ENCODE data around the gene WFS1. TPM values are rescaled to one million over a fixed set of nuclear protein-coding genes. Genes with fewer than 3 reads are reported as not detected.
A peak's percentile ranks its signal among the peaks of the same experiment; 100 is the strongest.

Gene WFS1
- total RNA-seq, 1 experiment from 2014 or later: 11.9 TPM

DNA sequence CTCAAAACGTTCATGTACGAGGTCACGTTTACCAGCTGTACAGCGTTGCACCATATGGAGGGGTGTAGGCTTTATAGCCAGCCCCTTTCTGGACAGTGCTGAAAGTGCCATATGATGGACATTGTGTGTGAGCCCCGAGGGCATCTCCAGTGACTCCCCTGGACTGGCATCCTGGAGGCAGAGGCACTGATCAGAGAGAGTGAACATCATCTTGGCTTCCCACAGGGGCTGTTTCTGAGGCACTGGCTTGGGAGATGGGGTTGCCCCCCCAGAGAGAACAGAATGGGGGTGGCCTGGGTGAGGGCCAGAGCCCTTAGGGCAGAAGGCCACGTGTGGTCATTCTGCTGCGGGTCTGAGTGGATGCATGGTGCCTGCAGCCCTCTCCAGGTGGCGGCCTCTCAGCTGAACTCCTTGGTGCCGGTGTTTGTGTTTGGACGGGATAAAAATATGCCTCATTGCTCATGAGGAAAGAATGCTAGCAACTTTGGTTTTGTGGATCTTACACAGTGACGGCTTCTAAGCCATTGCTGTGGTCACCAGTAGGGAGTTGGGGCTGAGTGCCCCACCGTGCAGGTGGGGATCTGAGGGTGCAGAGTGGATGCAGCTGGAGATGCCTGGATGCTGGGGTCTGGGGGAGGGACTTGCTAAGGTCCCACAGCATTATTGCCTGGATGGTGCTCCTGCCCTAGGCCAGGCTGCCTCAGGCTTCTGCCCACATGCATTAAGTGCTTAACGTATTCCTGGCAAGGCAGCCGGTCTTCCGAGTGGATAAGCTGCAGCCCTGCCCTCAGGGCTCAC is 3.4 kb downstream of the WFS1 start:
- DNase-seq (ENCODE audit: low read depth): peak; percentile 73
- in situ Hi-C loops (cut with HindIII; ENCODE audit: low pct_unique_long_range_greater_than_20kb, low sequenced_read_pairs): no loop called here

DNA sequence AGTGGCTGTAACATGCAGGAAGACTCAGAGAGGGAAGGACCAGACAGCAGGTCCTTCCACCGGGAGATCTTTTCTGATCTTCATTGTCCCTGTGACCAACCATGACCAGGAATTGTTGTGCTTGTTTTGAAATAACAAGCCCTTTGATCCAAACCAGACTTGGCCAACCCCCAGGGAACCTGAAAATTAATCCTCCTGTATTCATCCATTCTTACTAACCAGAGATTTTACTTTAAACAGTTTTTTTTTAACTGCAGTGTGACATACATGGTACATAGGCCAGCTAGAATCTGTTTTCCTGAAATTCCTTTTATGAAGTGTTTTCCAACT is 4.0 kb downstream of the WFS1 start:
- in situ Hi-C loops (cut with HindIII; ENCODE audit: low pct_unique_long_range_greater_than_20kb, low sequenced_read_pairs): no loop called here
- no peak for DNase-seq (ENCODE audit: low read depth)

DNA sequence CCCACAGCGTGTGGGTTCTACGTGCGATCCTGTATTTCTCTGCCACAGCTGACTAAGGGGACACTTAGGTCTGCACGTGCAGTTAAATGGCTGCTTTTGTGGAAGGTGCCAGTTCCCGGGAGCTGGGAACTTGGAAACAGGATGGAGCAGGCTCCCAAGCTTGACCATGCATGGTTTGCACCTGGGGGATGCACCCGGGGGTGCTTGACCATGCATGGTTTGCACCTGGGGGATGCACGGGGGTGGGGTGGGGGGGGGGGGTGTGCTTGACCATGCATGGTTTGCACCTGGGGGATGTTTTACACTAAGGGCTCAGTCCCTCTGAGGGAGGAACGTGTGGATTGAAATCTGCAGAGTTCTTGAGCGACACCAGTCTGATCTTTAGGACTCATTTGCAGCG is 5.7 kb downstream of the WFS1 start:
- in situ Hi-C loops (cut with HindIII; ENCODE audit: low pct_unique_long_range_greater_than_20kb, low sequenced_read_pairs): no loop called here

DNA sequence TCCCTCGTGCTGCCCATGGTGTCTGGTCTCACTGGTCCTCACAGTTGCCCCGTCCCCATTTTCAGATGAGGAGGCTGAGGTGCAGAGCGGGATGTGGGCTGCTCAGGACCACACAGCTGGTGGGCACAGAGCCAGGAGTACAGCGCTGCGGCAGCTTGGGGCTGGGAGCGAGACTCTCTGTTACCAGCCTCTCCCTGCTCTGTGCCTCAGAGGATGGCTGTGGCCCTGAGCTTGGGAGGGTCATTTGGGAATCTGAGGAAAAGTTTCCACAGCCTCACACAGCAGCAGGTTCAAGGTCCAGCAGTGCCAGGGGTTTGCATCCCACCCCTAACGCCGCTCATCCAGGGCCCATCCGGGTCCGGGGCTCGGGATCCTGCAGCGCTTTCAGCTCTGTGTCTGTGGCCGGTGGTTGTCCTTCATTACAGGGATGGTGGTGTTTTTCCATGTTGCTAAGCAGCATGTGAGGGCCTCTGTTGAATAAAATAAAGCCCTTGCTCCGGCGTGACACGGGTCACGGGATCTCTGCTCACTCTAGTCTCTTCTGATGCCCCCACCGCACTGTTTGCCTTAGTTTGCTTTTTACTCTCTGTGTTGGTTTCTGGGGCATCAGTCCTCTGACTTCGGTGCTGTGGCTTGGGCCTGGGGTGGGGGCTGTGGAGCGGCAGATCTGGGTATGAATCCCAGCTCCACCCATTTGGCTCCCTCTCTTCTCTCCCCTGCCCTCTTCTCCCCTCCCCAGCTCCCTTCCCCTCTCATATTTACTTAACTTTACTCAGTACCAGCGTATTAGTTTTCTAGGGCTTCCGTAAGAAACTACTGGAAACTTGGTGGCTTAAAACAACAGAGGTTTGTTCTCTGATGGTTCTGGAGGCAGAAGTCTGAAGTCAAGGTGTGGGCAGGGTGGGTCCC is 6.5 kb downstream of the WFS1 start:
- in situ Hi-C loops (cut with HindIII; ENCODE audit: low pct_unique_long_range_greater_than_20kb, low sequenced_read_pairs): no loop called here
- no peak for DNase-seq (ENCODE audit: low read depth)

More for the DNA sequence above, 5.7 kb downstream of the WFS1 start:
- no peak for DNase-seq (ENCODE audit: low read depth)

DNA sequence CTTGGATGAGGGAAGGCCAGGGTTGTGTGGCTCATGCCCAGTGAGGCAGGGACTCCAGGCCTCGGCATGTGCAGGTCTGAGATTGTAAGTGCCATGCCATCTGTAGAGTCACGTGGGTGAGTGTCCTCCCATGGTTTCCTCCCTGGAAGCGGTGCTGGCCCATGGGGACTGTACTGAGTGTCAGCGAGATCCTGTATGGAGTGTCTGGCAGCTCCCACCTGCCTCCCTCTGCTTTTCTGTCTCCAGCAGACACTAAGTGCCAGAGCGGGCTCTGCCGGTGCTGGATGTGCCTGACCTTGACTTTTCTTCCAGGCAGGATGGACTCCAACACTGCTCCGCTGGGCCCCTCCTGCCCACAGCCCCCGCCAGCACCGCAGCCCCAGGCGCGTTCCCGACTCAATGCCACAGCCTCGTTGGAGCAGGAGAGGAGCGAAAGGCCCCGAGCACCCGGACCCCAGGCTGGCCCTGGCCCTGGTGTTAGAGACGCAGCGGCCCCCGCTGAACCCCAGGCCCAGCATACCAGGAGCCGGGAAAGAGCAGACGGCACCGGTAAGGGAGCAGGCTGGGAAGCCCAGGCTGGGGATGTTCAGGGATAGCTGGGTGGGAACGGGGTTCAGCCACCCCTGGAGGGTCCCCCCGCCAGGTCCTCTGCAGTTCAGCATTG is 7.6 kb downstream of the WFS1 start:
- no peak for DNase-seq (ENCODE audit: low read depth)
- in situ Hi-C loops (cut with HindIII; ENCODE audit: low pct_unique_long_range_greater_than_20kb, low sequenced_read_pairs): no loop called here

DNA sequence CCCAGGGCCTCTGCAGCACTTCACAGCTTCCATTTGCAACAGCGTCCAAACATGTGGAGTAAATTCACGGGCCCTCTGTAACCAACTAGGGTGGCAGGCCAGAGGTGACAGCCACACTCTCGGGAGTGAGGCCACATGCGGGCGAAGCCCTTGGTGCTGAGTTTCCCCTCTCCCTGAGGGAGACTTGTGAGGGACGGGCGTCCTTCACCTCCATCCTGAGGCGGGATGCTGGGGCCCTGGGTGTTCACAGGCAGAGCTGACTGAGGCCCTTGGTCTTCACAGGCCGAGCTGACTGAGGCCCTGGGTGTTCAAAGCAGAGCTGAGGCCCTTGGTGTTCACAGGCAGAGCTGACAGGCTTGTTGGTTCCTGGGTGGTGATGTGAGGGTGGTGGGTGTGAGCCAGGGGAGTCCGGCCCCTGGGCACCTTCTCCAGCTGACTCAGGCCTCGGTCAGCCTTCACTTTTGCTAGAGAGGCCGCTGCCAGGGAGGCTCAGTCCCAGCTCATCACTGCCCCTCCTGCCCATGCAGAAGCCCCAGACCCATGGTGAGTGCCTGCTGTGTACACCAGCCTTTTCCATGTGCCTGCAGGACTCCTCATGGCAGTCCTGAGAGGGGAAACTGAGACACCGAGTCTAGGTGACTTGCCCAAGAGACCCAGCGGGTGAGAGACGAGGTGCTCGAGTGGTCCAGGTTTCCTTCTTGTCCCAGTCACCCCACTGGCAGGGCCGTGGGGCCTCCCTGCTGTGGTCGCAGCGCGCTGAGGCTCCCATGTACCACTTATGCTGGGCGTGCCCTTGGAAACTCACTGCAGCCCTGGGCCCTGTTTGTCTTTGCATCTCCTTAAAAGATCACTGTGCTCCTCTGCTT is 8.5 kb downstream of the WFS1 start:
- no peak for DNase-seq (ENCODE audit: low read depth)
- in situ Hi-C loops (cut with HindIII; ENCODE audit: low pct_unique_long_range_greater_than_20kb, low sequenced_read_pairs): no loop called here

DNA sequence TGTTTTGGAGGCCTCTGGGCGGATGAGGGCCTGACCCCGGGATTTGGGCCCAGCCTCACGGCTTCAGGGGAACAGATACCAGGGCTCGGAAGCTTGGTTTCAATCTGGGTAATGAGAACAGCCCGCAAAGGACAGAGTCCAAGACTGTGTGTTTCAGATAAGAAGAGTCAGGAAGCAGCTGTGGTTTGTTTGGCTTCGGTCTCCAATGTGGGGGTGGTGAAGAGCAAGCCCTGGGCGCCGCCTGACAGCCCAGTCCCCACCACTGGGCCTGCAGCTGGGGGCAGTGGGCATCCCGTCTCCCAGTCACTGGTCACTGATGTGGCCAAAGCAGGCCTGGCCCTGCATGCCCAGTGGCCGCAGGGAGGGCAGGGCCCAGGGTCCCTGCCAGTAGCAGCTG is 9.1 kb downstream of the WFS1 start:
- in situ Hi-C loops (cut with HindIII; ENCODE audit: low pct_unique_long_range_greater_than_20kb, low sequenced_read_pairs): no loop called here
- DNase-seq (ENCODE audit: low read depth): no peak

DNA sequence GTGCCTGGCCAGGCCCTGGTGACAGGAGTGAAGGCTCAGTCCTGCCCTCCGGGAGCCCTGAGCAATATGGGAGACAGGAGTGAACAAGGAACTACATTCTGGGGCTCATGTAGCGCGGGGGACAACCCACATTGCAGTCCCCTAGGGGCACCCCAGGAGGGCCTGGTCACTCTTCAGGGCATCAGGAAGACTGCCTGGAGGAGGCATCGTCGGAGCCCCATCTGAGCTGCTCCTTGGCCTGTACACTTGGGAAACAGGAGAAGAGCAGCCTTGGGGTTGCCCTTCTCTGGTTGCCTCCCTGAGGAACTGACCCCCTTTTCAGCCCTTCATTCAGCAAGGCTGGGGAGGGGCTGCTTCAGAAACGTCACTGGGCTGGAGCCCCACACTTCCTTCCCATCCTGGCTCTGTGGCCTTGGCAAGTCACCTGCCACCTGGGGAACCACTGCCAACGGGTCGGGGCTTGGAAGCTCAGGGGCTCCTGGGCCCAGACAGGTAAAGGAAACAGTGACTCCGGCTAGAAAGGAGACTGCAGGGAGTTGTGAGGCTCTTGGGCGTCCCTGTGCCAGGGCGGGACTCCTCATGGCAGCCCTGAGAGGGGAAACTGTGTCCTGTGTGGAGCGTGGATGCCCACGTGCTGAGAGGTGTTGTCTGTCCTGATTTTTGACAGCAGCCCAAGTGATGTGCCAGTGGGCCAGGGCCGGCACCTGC is 10.1 kb downstream of the WFS1 start:
- DNase-seq (ENCODE audit: low read depth): no peak
- in situ Hi-C loops (cut with HindIII; ENCODE audit: low pct_unique_long_range_greater_than_20kb, low sequenced_read_pairs): no loop called here

DNA sequence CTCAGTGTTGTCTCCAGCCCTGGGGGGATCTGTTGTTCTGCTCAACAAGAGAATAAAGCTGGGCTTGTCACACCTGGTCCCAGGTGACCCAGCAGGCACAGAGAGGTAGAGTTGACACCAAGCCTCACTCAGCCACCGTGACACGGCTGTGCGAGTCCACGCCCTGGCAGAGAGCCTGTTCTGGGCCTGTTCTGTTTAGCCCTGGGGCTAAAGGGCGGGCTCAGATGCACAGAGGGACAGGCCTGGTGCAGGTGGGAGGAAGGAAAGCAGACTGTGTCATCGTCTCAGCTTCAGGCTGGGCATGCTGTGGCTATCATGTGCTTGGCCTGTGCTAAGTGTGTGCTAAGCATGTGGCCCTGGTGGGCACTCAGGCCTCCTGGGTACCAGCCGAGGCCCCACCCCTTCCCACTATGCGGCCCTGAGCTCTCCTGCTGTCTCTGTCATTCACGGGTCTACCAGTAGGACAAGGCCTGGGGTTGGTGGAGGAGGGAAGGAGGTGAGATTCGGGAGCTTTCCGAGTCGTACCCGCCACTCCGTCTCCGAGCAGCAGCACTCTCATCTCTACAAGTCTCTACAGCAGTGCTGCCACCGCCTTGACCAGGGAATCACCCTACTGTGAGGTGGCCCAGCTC is 10.8 kb downstream of the WFS1 start:
- in situ Hi-C loops (cut with HindIII; ENCODE audit: low pct_unique_long_range_greater_than_20kb, low sequenced_read_pairs): no loop called here
- no peak for DNase-seq (ENCODE audit: low read depth)

DNA sequence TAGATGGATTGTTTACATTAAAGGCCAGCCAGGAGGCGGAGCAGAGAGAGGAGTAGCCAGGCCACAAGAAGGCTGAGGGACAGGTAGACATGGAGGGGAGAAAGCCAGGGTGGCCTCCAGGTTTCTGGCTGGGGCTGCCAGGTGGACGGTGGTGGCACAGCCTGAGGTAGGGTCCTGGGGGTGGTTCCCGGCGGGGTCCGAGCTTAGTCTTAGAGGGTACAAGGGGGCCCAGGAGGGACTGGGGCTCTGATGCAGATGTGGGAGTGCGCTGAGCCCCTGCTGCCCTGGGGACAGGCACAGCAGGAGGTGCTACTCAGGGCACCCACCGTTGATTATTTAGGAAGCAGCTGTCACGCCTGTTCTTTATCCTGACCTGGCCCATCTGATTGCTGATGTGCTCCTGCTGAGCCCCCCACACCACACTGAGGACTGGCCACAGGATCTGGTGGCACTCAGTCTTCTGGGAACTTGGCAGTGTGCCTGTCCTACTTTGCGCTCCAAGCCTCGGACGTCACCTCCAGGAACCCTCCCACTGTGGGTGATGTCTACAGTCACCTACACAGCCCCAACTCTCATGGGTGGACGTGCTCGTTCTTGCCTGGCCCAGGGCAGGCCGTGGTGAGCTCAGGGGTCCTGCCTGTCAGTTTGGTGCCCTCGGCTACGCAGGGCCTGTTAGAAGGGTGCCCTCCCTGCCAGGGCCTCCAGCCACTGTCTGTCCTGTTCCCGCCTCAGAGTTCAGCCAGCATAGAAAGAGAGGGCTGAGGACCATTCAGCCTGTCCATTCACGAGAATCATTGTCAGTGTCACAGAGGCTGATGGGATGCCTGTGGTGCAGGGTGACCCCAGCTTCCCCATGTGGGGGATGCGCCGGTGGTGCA is 12.0 kb downstream of the WFS1 start:
- DNase-seq (ENCODE audit: low read depth): no peak
- in situ Hi-C loops (cut with HindIII; ENCODE audit: low pct_unique_long_range_greater_than_20kb, low sequenced_read_pairs): no loop called here

DNA sequence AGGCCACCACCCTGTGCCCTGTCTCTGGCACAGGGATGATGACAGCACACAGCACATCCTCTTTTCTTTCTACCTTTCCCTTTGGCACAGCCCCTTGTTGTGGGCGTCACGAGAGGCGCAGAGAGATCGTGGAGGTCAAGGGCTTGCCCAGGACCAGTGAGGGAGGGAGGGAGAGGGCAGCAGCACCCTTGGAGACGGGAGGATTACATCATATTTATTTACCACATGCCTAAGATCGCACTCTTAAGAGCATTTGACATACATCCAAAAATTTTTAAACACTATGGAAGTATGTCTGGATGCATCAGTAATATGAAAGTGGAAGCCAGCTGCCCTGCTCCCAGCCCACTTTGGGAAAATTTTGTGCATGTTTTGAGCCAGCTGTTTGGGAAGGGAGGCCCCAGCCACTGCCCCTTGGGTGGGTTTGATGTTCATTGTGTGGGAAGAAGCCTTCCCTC is 12.7 kb downstream of the WFS1 start:
- DNase-seq (ENCODE audit: low read depth): no peak
- in situ Hi-C loops (cut with HindIII; ENCODE audit: low pct_unique_long_range_greater_than_20kb, low sequenced_read_pairs): no loop called here

DNA sequence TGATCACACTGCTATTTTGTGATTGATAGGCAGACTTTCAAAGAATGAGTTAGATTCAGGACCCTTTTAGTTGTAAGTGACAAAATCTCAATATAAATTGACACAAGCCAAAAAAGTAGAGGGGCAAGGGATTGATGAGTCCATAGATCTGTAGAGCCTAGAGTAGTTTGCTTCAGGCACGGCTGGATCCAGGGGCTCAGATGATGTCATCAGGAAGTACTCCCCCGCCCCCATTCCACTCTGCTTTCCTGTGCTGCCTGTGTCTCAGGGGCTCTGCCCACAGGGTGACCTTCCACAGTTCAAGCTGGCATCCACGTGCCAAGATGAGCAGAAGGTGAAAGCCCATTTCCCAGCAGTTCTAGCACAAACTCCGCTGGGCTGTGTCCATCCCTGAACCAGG is 13.6 kb downstream of the WFS1 start:
- in situ Hi-C loops (cut with HindIII; ENCODE audit: low pct_unique_long_range_greater_than_20kb, low sequenced_read_pairs): no loop called here
- DNase-seq (ENCODE audit: low read depth): no peak

DNA sequence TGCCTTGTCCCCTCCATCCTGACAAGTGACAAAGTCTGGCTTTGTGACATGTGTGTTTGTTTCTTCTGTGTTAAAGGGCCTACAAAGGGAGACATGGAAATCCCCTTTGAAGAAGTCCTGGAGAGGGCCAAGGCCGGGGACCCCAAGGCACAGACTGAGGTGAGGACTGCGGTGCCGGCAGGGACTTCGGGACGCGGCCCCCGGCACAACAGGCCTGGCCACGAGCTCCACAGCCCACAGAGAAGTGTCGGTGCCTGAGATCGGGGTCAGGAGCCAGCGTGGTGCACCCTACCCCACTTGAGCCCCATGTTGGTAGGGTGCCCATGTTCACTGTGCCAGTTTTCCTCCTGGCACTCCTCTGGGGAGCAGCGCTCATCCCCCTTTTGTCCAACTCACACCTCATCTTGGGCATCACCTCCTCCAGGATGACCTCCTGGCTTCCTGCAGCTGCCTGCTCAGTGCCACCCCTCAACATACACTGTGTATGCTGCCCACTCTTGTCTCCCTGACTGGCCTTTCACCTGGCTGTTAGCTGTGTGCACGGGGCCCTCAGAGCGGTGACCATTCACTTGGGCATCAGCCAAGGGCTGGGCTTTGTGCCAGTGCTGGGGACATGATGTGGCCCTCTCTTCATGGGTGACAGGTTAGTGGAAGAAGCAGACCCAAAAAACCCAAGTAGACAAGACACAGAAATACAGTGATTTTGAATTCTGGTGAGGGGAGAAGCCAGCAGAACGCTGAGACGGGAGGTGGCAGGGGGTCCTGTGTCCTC is 17.6 kb downstream of the WFS1 start:
- in situ Hi-C loops (cut with HindIII; ENCODE audit: low pct_unique_long_range_greater_than_20kb, low sequenced_read_pairs): no loop called here
- no peak for DNase-seq (ENCODE audit: low read depth)

DNA sequence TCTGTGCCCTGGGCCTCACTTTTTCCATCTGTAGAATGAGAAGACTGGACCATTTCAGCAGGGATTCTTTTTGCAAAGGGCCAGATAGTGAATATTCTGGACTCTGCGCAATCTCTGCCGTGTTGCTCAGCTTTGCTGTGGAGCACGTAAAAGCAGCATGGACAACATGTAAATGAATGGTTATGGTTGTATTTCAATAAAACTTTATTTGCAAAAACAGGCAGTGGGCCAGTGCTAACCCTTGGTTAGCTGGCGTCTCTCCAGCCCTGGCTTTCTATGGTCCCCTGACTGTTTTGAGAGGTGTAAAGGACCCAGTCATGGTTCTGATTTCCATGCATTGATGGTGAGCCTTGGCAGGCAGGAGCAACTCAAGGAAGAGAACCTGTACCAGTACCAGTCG is 18.7 kb downstream of the WFS1 start:
- in situ Hi-C loops (cut with HindIII; ENCODE audit: low pct_unique_long_range_greater_than_20kb, low sequenced_read_pairs): no loop called here

DNA sequence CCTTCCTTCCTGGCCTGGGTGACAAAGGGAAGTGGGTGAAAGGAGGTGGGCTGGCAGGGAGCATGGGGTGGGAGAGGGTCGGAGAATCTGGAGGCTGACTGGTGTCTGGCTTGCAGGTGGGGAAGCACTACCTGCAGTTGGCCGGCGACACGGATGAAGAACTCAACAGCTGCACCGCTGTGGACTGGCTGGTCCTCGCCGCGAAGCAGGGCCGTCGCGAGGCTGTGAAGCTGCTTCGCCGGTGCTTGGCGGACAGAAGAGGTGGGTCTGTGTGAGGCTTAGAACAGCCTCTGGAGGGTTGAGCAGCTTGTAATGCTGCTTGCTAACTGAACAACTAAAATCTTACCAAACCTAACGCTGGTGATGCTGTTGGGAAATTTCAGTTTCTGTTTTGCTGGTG is 19.2 kb downstream of the WFS1 start:
- in situ Hi-C loops (cut with HindIII; ENCODE audit: low pct_unique_long_range_greater_than_20kb, low sequenced_read_pairs): no loop called here
- no peak for DNase-seq (ENCODE audit: low read depth)

More for the DNA sequence above, 18.7 kb downstream of the WFS1 start:
- DNase-seq (ENCODE audit: low read depth): no peak

DNA sequence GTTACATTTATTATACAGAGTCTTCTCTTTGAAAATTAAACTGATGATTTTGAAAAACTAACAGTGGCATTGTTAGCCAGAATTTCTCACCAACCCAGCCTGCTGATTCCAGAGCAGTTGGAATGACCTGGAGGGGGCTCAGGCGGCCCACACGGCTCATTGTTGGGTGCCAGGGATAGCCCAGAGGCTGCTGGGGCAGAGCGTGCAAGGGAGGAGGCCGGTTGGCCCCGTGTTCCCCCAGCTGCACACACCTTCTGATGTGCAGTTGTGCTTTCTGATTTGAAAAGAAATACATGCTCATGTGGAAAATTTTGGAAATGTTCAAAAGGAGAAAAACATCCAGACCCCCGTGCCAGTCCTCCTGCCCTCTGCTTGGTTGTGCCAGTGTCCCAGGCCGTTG is 20.6 kb downstream of the WFS1 start:
- in situ Hi-C loops (cut with HindIII; ENCODE audit: low pct_unique_long_range_greater_than_20kb, low sequenced_read_pairs): no loop called here

More for the DNA sequence above, 20.6 kb downstream of the WFS1 start:
- DNase-seq (ENCODE audit: low read depth): no peak

Measured in Caki2 (cell line).